Right renal cortex interstitium (tissue), 3 donors: ENCODE results near the gene ZDHHC8. TPM values are rescaled to one million over a fixed set of nuclear protein-coding genes. Genes with fewer than 3 reads are reported as not detected.

ENCODE experiments used
- DNase-seq, 3 donors: peaks; one replicate each; pipeline ENCODE4 v3.0.0-alpha.2; 2013; ENCODE audit warnings: low read depth in 3 of 3, low spot score in 2 of 3
- polyA plus RNA-seq, 3 donors: library from polyadenylated mRNA; unstranded; fragments of 120-200 nt; gene quantifications; one replicate each; pipeline ENCODE4 v1.2.1, GENCODE V29; 2013; ENCODE audit not compliant: insufficient read length in 3 of 3

The ZDHHC8 gene
- polyA plus RNA-seq, 3 donors, result 26.5 to 33.7 (median 27.1) TPM

GRCh38 chr22:20192293-20192971, 60.8 kb downstream of the ZDHHC8 start:
- DNase-seq, result no peak

- DNase-seq, result no peak
Observed at GRCh38 chr22:20192972-20193760, 61.6 kb downstream of the ZDHHC8 start.

GRCh38 chr22:20193761-20194494, 62.3 kb downstream of the ZDHHC8 start:
- no peak for DNase-seq

- no peak for DNase-seq
Observed at GRCh38 chr22:20194681-20195593, 63.3 kb downstream of the ZDHHC8 start.

GRCh38 chr22:20196094-20196842, 64.7 kb downstream of the ZDHHC8 start:
- DNase-seq, result no peak

Other genes starting within 250 kb of the ZDHHC8 start
- gene COMT, start 190.0 kb upstream of the ZDHHC8 start, polyA plus RNA-seq, result 100 to 1,000 TPM in 2 of 3 donors, 10 to 100 TPM in 1; 88.6 to 126 (median 107) TPM
- gene TXNRD2, start 190.0 kb upstream of the ZDHHC8 start, polyA plus RNA-seq, result 10 to 100 TPM; 20.1 to 27.5 (median 20.5) TPM
- 10 to 100 TPM; 16.8 to 19.6 (median 16.9) TPM for gene ARVCF, start 115.0 kb upstream of the ZDHHC8 start, polyA plus RNA-seq
- gene TANGO2, start 110.7 kb upstream of the ZDHHC8 start, polyA plus RNA-seq, result 10 to 100 TPM in 2 of 3 donors, 1 to 10 TPM in 1; 9.3 to 12.0 (median 10.5) TPM
- 10 to 100 TPM; 40.5 to 42.3 (median 42.0) TPM for gene DGCR8, start 51.6 kb upstream of the ZDHHC8 start, polyA plus RNA-seq
- 100 to 1,000 TPM; 182 to 192 (median 185) TPM for gene RANBP1, start 15.7 kb upstream of the ZDHHC8 start, polyA plus RNA-seq
- 10 to 100 TPM; 40.9 to 48.2 (median 41.4) TPM for gene TRMT2A, start 14.6 kb upstream of the ZDHHC8 start, polyA plus RNA-seq
- gene CCDC188, start 19.3 kb downstream of the ZDHHC8 start, polyA plus RNA-seq, result under 1 TPM; 0.47 to 0.71 (median 0.53) TPM
- gene RTN4R, start 136.5 kb downstream of the ZDHHC8 start, polyA plus RNA-seq, result 1 to 10 TPM; 3.8 to 4.5 (median 4.1) TPM
- 10 to 100 TPM; 43.8 to 52.2 (median 45.6) TPM for gene DGCR6L, start 188.3 kb downstream of the ZDHHC8 start, polyA plus RNA-seq